Measurements from ENCODE around the gene PARD3B.

GRCh38 chr2:205337274-205337673 is 792.0 kb downstream of the PARD3B start:
- no peak for TF ChIP-seq CTCF (IDR thresholded peaks at IDR 0.05; ENCODE audit: low read depth, low read length)
- no peak for TF ChIP-seq POLR2A (IDR thresholded peaks at IDR 0.05; ENCODE audit: extremely low read depth, insufficient read length)
